Colon (tissue), 2 donors: ENCODE data around the gene CRADD.
"Not testable (repeated sequence)": the region's sequence is repeated elsewhere in the genome, so short reads cannot be mapped to it uniquely, and the experiment has no call there.

Experiments
- FAIRE-seq: peaks from 2 replicates; lab custom pipeline; 2012; peaks lifted over from hg19 to GRCh38; lab: Jason Lieb, UNC
- donor health status: control.
- donor health status: control.

Gene CRADD

DNA sequence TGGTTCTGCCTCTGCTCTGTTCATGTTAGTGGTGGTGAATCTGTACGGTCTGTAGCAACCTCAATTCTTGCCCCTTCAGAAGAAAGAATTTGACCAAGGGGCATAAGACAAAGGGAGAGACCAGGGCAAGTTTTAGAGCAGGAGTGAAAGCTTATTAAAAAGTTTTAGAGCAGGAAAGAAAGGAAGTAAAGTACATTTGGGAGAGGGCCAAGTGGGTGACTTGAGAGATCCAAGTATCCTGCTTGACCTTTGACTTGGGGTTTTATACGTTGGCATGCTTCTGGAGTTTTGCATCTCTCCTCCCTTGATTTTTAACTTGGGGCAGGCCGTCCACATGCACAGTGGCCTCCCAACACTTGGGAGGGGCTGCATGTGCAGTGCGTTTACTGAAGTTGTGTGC lies 225.0 kb downstream of the CRADD start:
- no peak for FAIRE-seq

DNA sequence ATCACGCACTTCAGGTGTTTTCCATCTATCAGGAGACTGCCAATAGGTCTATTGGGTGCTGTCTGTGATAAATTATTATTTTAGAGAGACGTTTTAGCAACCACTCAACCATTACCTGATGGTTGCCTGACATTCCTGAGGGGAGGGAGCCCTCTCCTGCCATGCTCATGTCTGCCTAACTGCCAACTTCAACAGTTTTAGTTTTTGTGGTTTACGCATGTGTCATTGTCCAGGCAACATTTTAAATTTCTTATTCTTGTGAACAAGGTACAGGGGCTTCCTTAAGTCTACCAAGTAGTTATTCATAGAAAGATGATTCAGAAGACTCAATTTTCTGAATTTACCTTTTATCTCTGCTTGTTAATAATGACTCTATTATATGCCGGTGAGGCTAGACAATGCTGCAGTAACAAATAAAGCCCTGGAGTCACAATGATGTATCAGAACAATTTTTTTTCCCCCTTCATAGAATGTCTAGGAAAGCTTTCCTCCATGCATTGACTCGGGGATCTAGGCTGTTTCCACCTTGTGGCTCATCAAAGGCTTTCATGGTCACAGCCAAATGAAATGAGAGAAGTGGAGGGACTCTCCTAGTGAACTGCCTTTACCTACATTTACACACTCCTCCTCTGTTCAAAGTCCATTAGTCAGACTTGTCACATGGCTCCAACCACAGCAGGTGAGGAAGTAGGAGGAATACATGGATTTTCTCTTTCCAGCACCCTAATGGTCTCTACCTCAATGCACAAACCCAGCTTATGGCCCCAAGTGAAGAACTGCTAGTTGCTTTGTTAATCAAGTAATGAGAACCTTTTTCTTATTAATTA lies 225.8 kb downstream of the CRADD start:
- FAIRE-seq = no peak

DNA sequence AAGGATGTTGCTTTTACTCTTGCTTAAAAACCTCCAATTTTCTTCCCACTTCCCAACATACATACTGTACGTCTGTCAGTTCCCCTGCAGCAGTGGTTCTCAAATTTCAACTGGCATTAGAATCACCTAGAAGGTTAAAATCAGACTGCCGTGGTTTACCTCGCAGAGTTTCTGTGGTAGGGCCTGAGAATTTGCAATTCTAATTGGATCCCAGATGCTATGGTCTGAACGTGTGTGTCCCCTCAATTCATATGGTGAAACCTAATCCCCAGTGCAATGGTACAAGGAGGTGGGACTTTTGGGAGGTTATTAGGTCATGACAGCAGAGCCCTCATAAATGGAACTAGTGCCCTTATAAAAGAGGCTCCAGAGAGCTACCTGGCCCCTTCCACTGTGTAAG lies 226.9 kb downstream of the CRADD start:
- FAIRE-seq = no peak

DNA sequence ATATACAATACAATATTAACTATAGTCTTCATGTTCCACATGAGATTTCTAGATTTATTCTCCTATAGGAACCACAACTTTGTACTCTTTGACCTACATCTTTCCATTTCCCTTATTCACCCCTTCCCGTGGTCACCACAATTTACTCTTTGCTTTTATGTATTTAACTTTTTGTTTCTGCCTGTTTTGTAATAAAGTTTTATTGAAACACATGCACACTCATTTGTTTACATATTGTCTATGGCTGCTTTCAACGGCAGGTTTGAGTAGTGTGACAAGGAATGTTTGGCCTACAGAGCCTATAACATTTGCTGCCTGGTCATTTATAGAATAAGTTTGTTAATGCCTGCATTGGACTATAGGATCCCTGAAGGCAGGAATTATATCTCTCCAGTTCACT lies 231.1 kb downstream of the CRADD start:
- FAIRE-seq = no peak

DNA sequence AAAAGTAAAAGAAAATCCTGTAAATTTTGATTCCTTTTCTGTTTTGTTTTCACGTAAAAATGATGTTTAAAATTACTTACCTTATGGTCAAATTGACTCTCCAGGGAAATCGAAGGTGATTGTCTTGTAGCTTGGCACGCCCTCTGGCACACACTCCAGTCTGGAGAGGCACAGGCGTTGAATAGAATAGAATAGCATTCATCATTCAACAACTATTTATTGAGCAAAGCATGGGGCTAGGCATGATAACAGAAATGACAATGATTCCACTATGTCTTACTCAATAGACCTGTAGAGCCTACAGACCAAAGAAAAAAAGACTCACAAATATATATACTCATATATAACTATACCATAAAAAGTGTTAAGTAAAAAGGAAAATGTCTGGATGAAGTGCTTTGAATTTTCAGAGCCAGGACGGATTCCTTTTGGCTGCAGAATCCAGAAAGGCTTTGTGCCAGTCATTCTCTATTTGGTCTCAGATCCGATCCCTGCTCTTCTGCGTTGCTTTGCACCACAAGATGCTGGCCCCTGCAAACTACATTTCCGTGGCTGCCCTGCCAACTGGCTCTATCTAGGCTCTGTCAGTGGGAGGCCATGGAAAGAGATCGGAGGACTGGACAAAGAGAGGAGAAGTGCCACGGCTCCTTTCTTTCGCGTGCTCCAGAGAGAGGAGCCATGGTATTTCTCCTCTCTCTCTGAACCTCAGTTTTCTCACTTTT lies 231.8 kb downstream of the CRADD start:
- no peak for FAIRE-seq

DNA sequence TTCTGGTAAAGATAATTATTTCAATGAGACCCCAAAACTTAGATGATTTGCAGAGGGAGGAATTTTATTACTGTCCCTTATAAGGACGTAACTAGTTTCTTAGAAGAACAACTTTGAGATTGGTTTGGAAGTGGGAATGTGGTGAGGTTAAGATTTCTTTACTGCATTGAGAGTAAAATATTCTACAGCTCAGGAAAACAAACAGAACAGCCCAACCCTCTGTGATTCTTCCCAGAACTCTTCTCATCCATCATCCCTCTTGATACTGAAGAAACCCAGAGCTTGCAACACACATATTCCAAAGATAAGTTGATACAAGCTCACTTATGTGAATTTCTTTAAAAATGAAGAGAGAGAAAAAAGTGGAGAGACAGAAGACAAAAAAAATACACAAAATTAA lies 234.2 kb downstream of the CRADD start:
- FAIRE-seq = no peak

DNA sequence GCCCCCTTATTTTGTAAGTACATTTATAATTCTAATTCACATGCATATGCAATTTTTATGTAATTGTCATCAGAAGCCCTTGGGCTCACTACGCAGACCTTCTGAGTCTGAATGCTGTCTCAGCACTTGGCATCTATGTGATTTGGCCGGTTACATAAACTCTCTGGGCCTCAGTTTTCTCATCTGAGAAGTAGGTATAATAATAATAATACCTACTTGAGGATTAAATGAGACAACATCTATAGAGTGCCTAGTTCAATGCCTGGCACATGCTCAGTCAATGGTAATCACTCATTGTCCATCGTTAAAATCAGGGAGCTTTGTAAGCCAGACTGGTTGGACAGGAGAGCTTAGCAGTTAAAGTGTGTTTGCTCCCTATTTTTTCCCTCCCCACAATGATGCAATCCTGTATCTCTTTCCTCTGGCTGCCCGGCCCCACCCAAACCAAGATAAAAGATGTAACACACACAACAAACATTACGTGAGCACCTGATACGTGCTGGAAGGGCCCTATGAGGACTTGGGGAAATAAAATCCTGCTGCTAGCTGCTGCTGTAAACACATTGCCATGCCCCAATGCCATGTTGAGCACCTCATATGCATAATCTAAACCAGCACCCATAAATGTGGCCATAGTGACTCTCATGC lies 235.0 kb downstream of the CRADD start:
- FAIRE-seq = no peak

DNA sequence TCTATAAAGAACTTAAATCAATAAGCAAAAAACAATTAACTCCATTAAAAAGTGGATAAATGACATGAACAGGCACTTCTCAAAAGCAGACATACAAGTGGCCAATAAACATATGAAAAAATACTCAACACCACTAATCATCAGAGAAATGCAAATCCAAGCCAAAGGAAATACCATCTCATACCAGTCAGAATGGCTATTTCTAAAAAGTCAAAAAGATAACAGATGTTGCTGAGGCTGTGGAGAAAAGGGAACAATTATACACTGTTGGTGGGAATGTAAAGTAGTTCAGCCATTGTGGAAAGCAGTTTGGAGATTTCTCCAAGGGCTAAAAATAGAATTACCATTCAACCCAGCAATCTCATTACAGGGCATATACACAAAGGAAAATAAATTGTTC lies 236.7 kb downstream of the CRADD start:
- FAIRE-seq = no peak

DNA sequence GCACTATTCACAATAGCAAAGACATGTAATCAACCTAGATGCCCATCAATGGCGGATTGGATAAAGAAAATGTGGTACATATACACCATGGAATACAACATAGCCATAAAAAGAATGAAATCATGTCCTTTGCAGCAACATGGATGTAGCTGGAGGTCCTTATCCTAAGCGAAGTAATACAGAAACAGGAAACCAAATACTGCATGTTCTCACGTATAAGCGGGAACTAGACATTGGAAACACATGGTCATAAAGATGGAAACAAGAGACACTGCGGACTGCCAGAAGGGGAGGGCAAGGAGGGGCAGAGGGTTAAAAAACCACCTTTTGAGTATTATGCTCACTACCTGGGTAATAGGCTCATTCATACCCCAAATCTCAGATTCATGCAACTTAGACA lies 237.1 kb downstream of the CRADD start:
- no peak for FAIRE-seq

DNA sequence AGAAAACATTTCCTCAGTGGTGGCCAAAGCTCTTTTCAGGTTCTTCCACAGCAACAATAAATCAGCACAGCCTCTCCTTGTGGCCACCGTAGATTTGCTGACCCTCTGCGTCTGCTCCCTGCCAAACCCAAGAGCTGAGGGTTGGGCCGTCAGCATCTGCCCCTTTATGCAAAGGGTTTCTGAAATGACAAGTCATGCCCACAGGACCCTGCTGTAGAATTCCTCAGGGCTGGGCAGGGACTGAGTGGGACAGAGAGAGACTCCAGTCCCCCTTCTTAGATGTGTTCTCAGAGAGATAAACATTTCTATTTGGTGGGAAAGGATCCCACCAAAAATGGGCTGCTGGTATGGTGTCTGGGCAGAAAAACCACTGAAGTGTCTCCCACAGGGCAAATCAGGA lies 238.2 kb downstream of the CRADD start:
- no peak for FAIRE-seq

DNA sequence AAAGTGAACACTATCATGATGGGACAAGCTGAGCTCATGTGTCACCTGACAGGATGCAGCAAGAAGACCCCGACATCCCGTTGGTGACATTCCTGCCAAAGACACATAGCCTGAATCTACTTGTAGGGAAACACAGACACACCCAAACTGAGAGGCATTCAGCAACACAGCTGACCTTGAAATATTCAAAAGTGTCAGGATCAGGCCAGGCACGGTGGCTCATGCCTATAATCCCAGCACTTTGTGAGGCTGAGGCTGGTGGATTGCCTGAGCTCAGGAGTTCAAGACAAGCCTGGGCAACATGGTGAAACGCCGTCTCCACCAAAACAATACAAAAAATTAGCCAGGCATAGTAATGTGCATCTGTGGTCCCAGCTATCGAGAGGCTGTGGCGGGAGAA lies 239.2 kb downstream of the CRADD start:
- no peak for FAIRE-seq

DNA sequence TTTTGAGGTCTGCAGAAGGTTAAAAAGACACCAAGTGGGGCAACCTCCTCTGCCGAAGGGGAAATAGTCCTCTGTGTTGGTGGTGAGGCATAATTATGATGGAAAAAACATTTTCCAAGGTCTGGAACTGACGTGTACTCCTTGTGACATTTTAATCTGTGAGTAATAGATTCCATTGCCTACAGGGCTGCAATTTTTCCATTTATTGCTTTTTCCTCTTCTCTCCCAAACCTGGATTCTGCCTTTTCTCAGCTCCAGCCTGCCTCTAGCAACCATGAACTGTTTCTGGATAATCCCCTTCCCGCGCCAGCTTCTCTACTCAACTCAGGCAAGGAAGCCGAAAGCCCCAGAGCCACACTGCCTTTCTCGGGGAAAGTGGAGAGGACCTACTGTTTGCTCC lies 241.1 kb downstream of the CRADD start:
- FAIRE-seq = no peak

DNA sequence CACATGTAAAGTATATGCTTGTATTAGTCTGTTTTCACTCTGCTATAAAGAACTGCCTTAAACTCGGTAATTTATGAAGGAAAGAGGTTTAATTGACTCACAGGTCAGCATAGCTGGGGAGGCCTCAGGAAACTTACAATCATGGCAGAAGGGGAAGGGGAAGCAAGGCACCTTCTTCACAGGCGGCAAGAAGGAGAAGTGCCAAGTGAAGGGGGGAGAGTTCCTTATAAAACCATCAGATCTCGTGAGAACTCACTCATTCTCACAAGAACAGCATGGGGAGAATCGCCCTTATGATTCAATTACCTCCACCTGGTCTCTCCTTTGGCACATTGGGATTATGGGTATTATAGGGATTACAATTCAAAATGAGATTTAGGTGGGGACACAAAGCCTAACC lies 241.7 kb downstream of the CRADD start:
- FAIRE-seq = no peak

DNA sequence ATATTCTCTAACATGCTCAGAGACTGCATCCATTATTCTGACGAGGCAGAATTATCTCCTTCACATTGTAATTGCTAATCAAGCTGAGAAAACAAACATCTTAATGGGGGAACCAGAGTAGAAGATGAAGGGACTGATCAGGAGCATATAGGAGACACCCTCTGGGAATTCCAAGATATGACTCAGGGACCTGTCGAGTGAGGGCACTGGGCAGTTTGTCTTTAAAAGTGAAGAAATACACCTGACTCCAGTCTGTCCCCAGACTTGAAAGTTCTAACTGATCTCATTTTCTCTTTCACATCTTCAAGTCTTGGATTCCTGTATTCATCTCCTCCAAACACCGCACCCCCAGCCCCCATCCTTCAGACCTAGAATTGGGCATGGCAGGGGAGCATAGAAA lies 244.3 kb downstream of the CRADD start:
- no peak for FAIRE-seq

DNA sequence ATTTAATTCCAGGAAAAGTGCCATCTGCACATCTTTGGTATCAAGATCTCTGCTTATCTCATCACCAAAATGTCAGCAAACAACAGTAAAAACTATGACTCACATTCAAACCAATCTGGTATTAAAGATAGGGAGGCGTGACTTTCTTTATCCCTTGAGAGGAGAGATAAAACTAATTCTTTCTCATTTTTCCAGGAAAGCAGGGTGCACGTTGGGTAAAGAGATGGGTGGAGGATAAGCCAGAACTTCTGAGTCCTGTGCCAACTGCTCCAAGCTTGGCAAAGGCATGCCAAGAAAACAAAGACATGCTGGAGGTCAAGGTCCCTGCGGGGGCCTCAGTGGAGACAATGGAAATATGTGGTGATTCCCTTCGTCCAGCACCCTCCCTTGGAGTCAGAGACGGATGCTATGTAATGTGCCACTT lies 245.4 kb downstream of the CRADD start:
- FAIRE-seq = no peak

DNA sequence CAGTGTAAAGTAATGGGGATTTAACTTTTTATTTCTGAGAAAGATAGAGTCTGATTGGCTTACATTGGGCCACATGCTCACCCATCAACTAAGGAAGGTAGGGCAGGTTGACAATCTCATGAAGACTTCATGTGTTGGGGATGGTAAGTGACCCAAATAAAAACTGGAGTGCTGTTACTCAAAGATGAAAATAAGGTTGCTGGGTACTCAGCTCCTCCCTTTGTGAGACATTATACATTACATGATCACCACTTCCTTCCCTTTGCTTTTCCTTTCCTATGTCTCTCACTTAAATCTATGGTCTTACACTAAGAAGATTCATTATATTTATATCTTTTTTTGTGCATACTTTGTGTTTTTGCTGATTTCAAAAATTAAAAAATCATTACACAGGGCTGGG lies 247.2 kb downstream of the CRADD start:
- FAIRE-seq = no peak

DNA sequence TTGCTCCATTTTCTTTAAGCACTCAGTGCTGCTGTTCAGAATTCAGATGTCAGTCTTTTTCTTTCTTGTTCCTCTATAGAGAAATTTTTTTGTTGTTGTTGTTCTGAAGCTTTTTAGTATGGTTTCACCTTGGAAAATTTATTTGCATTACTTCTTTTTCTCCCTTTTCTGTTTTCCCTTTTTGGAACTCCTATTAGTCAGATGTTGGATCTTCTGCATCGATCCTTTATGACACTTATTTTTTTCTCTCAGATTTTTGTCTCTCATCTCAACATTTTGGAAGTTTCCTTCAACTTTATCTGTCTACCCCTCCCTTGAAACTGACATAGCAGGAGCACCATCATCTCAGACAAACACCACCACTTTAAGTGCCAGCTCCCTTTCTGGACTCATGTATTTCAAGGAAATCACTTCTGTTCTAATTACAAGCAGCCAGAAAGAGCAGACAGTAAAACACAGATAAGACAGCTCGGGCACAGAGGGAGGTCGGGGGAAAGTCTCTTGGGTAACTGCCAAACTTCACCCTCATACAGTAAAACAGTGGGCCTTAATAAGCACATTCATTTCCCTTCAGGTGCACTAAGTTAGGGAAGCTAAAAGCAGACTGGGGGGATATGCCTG lies 248.5 kb downstream of the CRADD start:
- no peak for FAIRE-seq

DNA sequence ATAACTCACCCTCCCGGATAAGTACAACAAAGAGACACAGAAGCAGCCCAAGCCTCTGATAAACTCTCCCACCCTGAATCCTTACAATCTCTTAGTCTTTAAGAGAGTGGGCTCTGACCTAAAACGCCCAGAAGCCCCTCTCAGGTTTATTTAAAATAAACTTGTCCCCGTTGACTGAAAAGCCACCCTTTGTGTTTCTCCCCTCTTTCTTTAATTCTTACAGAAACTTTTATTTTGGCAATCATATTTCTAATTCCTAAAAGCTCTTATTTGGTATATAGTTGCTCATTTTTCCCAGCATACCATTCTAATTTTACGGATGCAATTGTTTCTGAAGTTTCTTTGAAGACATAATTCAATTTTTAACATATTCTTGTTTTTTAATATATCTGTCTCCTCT lies 249.1 kb downstream of the CRADD start:
- FAIRE-seq = no peak

DNA sequence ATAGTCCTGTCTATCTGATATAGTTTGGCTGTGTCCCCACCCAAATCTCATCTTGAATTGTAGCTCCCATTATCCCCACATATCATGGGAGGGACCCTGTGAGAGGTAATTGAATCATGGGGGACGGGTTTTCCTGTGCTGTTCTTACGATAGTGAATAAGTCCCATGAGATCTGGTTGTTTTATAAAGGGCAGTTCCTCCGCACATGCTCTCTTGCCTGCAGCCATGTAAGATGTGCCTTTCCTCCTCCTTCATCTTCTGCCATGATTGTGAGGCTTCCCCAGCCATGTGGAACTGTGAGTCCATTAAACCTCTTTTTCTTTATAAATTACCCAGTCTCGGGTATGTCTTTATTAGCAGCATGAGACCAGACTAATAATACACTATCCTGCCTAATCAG lies 251.9 kb downstream of the CRADD start:
- not testable (repeated sequence) for FAIRE-seq

DNA sequence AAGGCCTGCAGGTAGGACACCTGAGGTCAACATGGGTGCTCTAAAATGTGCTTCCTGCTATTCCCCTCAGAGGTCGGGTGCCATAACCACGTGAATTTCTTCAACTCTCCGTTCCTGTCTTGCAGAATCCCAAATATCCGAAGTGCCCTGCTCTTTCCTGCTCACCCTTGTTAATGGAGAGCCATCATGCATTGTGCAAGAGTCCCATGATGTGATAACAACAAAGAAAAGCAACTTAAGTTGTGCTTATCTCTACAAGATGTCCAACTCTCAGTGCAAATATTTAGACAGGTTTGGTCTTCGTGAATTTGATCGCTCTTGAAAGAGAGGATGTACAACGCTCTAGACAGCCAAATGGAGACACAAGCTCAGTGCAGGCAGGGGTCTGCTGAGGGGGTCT lies 260.6 kb downstream of the CRADD start:
- no peak for FAIRE-seq

DNA sequence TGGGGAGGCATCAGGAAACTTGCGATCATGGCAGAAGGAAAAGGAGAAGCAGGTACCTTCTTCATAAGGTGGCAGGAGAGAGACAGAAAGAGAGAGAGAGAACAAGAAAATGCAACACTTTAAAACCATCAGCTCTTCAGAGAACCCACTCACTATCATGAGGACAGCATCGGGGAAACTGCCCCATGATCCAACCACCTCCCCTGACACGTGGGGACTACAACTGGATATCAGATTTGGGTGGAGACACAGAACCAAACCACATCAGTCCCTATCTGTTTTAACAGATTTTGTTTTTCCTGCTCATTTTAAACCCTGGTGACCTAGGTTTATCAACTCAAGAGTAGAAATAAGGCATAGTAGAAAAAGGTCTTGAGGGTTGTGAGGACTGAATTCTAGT lies 261.1 kb downstream of the CRADD start:
- no peak for FAIRE-seq

DNA sequence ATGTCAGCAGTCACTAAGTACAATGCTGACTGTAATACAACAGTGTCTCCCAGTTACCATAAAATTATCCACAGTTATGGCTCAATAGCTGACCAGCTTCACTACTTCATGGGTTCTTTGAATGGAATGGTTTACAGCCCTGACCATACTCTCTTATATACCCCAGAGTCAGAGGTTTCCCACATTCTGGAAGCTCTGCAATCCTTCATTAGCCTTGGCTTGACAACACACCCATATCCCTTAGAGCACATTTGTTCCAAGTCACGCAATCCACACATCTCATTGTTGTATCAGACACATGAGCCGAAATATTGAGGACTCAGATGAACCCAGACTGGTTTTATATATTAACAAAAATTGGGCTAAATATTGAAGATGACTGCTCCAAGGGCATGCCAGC lies 261.8 kb downstream of the CRADD start:
- no peak for FAIRE-seq
